IPS DF 19.7 (cell line): ENCODE measurements around the gene DOHH.
"Not testable (repeated sequence)": the region's sequence is repeated elsewhere in the genome, so short reads cannot be mapped to it uniquely, and the experiment has no call there.

Experiments used
- DNase-seq: peaks from one replicate; pipeline ENCODE4 v3.0.0-alpha.2; 2013; ENCODE audit warnings: low read depth, low spot score

The DOHH gene

DNA sequence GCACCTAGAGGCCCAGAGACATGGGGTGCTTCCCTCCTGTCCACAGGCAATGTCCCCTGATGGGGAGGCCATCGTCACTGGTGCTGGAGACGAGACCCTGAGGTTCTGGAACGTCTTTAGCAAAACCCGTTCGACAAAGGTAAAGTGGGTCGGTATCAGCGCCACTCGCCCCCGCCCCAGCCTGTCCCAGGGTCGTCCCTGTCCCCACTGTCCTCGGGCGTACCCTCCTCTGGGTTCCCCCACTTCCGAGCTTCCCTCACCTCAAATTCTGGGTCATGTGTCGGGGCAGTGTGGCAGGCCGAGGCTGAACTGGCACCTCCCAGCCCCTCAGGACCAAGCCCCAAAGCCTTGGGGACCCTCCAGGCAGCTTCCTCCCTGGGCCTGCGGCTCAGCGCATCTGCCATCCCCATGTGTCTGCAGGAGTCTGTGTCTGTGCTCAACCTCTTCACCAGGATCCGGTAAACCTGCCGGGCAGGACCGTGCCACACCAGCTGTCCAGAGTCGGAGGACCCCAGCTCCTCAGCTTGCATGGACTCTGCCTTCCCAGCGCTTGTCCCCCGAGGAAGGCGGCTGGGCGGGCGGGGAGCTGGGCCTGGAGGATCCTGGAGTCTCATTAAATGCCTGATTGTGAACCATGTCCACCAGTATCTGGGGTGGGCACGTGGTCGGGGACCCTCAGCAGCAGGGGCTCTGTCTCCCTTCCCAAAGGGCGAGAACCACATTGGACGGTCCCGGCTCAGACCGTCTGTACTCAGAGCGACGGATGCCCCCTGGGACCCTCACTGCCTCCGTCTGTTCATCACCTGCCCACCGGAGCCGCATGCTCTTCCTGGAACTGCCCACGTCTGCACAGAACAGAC, 34.1 kb upstream of the DOHH start:
- DNase-seq: no peak

DNA sequence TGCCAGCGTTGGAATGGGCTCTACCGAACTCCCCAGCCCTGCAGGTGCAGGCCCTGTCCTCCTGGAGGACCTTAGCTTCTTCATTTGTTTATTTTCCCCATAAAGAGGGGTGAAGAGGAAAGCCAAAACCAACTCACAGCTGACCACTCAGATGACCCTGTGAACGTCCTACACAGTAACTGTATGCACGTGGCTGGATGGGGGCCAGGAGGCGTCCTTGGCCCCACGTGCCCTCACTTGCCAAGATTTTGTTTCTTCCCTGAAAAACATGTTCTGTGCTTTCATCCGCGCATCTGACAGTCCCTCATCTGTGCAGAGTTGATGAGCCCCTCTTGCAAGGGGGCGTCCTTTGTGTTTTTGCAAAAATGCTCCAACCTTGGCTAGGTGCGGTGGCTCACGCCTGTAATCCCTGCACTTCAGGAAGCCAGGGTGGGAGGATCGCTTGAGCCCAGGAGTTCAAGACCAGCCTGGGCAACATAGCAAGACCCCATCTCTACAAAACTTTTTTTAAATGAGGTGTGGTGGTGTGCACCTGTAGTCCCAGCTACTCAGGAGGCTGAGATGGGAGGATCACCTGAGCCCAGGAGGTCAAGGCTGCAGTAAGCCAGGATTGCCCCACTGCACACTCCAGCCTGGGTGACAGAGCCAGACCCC, 33.2 kb upstream of the DOHH start:
- DNase-seq: no peak

DNA sequence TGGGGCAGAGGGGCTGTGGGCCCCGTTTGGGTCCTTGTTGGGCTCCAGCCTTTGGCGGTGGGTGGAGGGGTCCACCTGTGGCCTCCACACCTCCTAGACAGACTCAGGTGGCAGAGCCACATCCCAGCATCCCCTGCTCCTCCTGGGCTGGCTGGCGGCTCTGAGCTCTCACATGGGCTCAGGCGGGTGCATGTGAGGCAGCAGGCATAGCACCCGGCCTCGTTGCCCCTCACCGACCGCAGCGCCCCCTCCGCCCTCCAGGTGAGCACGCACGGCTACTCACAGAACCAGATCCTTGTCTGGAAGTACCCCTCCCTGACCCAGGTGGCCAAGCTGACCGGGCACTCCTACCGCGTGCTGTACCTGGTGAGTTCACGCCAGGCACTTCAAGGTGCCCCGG, 32.6 kb upstream of the DOHH start:
- DNase-seq: no peak

DNA sequence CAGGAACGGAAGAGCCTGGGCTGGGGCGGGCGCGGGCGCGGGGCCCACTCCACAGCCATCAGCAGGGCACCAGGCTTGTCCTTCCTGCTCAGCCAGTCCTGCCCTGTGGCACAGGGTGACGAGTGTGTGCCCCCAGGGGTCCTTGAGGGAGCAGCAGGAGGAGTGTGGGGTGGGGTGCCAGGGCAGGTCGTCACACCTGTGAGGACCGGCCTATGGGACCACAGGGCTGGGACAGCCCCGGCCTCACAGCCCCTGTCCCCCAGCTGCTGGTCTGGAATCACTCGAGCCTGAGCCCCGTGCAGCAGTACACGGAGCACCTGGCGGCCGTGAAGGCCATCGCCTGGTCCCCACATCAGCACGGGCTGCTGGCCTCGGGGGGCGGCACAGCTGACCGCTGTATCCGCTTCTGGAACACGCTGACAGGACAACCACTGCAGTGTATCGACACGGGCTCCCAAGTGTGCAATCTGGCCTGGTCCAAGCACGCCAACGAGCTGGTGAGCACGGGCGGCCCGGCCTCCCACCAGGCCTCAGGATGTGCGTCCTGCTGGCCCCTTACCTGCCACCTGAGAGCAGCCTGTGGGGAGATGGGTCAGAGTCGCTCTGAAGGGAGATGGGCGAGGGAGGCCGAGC, 31.8 kb upstream of the DOHH start:
- DNase-seq: no peak

DNA sequence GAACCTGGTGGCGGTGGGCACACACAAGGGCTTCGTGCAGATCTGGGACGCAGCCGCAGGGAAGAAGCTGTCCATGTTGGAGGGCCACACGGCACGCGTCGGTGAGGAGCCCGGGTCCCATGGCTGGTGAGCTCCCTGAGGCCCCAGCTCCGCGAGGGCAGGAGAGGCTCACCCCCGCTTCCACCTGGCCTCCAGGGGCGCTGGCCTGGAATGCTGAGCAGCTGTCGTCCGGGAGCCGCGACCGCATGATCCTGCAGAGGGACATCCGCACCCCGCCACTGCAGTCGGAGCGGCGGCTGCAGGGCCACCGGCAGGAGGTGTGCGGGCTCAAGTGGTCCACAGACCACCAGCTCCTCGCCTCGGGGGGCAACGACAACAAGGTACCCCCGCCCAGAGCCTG, 31.2 kb upstream of the DOHH start:
- no peak for DNase-seq

DNA sequence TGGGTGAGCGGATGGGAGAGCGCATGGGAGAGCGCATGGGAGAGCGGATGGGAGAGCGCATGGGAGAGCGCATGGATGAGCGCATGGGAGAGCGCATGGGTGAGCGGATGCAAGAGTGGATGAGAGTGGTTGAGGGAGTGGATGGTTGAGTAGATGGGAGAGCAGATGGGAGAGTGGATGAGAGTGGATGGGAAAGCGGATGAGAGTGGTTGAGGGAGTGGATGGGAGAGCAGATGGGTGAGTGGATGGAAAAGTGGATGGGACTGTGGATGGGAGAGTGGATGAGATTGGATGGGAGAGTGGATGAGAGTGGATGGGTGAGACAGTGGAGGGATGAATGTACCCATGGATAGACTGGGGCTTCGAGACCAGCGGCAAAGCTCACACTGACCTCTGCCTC, 29.9 kb upstream of the DOHH start:
- DNase-seq: no peak

DNA sequence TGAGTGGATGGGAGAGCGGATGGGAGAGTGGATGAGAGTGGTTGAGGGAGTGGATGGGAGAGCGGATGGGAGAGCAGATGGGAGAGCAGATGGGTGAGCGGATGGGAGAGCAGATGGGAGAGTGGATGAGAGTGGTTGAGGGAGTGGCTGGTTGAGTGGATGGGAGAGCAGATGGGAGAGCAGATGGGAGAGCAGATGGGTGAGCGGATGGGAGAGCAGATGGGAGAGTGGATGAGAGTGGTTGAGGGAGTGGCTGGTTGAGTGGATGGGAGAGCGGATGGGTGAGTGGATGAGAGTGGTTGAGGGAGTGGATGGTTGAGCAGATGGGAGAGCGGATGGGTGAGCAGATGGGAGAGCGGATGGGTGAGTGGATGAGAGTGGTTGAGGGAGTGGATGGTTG, 28.8 kb upstream of the DOHH start:
- not testable (repeated sequence) for DNase-seq

DNA sequence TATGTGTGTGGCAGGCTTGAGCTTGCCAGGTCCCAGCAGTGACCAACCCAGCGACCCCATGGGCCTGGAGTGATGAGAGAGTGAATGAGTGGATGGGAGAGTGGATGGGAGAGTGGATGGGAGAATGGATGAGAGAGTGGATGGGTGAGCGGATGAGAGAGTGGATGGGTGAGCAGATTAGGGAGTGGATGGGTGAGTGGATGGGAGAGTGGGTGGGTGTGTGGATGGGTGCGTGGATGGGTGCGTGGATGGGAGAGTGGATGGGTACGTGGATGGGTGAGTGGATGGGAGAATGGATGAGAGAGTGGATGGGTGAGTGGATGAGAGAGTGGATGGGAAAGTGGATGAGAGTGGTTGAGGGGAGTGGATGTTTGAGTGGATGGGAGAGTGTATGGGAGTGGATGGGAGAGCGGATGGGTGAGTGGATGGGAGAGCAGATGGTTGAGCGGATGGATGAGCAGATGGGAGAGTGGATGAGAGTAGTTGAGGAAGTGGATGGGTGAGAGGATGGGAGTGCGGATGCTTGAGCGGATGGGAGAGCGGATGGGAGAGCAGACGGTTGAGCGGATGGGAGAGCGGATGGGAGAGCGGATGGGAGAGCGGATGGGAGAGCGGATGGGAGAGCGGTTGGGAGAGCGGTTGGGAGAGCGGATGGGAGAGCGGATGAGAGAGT, 28.2 kb upstream of the DOHH start:
- DNase-seq: no peak

DNA sequence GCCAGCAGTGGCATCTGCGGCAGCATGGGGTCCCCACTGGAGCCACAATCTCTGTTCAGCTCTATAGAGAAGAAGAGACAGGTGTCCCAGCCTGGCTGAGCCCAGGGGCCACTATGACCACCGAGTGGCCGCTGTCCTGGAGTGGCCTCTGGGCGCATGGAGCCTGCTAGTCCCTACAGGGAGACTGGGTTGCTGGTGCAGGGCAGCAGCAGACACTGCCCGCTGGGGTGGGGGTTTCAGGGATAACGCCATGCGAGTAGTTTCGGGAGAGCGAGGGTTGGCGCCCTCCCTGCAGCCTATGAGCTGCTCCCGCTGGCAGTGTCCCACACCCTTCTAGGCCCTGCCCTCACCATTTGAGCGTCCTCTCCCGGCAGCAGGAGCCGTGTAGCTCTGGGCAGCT, 27.6 kb upstream of the DOHH start:
- DNase-seq: no peak

DNA sequence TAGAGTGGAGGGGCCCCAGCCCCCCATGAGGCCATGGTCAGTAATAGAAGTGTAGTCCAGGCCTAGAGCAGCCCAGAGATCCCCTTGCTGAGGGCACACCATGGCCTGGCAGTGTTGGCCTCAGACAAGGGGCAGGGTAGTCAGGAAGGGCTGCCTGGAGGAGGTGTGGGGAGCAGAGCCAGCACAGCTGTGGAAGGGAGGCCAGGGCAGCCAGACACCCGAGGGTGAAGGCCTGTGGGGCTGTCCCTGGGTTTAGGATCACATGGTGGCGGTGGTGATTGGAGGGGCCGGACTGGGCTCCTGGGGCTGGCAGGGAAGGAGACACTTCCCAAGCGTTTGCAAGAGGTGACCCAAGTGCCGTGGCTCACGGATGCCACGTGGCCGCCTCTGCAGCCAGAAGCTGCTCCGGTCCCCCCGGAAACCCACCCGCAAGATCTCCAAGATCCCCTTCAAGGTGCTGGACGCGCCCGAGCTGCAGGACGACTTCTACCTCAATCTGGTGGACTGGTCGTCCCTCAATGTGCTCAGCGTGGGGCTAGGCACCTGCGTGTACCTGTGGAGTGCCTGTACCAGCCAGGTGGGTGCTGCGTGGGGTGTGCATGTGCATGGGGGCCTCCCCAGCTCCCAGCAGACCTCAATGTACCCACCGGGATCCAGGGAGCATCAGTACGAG, 26.9 kb upstream of the DOHH start:
- DNase-seq: no peak

DNA sequence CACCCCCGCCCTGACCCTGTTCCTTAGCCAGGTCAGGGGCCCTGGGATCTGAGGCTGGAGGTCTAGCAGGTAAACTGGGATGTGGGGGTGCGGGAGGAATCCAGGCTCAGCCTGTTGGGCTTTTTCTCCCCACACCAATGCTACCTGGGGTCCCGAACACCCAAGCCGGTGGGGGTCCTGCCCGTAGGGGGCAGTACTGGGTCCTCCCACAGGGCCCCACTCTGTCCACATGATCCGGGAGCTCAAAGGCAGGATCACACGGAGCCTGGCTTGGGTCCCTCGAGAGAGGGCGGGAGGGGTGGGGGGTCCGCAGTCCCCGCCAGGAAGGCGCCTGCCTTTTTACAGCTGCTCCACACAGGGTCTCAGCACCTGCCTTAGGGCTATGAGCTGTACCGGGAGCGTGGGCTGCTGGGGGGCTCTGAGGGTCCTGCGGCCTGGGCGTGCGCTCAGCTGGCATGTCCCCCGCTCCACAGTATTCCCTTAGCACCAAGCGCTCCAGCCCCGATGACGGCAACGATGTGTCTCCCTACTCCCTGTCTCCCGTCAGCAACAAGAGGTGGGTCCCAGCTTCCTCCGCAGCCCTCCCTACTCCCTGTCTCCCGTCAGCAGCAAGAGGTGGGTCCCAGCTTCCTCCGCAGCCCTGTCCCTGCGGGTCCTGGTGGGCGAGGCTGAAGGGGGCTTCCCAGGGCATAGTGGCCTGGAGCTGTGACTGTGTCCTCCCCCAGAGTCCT, 26.2 kb upstream of the DOHH start:
- no peak for DNase-seq

DNA sequence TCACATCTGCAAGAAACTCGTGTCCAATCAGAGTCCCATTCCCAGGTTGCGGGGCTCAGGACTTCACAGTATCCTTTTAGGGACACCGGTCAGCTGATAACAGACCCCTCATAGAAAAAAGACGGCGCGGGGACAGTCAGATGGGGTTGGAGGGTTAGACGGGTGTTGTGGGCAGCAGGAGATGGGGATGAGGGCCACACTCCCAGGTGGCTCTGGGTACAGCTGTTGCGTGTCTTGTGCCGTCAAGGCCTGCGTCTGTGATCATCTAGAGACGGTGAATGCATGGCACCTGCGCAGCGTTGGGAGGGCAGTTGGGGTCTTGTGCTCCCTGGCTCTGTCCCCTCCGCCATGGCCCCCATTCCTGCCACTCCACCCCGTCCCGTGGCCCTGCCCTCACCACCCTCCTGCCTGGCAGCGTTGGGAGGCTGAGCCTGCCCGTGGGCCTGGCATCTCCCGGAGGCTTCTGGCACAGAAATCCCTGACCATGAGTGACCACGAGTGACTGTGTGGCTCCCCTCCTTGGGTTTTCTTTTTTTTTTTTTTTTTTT, 24.5 kb upstream of the DOHH start:
- no peak for DNase-seq

DNA sequence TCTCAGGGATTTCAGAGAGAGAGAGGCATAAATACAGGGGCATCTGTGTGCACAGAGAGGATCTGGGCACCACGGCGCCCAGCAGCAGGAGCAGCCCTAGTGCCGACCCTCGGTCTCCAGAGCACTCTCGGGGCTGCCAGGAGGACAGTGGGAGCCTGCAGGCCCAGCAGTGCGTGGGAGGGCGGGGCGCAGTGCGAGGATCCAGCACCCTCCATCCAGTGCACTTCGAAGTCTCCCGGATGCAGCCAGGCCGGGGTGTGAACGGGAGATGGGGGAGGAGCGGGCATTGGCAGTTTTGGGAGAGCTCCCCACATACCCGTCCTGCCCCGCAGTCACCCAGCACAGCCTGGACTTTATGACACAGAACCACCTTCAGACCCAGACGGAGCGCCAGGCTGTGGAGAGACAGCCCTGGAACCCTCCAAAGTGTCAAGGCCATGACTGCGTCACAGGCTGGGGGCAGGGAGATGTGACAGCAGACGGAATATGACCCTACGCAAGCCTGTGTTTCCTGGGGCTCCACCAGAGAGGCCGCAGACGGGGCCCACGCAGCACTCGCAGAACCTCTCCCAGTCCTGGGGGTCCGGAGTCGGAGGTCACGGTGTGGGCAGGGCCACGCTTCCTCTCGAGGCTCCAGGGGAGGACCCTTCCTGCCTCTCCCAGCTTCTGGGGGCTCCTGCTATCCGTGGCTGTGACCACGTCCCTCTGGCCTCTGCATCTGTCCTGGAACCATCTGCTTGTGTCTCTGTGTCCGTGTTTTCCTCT, 23.8 kb upstream of the DOHH start:
- no peak for DNase-seq

DNA sequence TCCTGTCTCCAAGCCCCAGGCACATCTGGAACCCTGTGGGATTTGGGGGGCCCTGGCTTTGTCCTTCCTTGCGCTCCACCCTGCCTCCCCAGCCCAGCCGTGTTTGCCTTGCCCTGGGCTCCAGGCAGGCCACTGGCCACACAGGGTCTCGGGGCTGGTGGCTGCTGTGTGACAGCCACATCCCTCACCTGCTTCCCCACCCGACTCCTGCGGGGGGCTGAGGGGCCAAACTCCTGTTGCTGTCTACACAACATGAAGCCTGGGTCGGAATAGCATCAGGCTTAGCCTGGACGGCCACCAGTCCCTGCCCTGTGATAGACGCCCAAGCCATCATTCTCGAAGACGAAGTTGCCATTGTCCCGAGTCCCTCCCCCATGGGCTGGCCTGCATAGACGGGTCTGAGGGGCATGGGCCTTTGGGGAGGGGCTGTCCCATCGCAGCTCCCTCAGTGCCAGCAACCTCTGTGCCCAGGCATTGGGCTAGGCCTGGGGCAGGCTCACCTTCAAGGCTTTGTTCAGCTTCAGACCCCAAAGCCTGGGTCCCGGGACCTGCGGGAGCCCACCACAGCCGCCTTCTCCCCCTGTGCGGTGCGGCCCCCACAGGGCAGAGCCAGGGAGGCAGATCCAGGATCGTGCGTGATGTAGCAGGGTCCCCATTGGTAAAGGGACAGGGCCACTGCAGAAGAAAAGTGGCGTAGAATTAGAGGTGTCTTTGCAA, 23.0 kb upstream of the DOHH start:
- DNase-seq: no peak

DNA sequence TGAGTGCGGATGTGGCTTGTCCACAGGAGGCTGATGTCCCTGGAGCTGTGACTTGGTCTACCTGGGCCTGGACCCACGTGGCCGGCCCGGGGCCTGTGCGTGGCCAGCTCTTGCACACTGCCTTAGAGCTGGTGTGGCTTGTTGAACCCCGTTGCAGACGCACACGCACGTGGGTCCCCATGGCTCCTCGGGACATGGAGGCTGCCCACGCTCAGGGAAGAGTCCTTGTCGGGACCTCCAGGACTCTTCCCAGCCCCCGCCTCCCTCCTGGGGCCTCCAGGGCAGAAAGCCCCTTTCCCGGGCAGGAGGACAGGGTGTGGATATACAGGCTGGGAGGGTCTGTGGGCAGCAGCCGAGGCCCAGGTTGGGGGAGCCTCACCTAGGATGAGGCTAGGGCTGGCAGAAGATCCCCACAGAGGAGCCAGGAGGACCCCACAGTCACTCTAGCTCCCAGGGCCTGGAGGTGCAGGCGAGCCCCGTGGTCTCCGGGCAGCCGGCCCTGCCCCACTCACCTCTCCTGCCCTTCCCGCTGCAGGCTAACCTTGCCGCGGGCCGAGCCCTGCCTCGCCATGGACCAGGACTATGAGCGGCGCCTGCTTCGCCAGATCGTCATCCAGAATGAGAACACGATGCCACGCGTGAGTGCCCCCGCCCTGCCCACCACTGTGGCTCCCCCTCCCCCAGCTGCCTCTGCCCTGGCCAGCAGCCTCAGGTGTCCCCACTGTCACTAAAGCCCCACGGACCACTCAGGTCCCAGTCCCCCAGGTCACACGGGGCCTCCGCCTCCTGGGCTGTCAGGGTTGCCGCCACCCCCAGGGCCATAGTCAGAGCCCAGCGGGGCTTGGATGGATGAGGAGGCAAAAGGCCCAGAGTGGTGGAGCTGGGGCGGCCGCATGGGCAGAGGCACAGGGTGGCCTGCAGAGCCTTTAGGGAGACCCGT, 22.2 kb upstream of the DOHH start:
- no peak for DNase-seq

DNA sequence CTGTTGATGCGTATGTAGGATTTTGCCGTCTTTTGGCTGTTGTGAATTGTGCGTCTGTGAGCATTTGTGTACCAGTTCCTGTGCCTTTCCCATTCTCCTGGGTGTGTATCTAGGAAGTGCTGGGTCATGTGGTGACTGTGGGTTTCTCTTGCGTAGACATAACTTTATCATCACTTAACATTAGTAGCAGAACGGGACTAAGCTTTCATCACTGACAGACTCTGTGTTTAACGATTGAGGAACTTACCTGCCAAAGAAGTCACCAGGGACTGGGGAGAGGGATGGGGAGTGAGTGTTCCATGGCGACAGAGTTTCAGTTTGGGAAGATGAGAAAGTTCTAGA, 20.6 kb upstream of the DOHH start:
- no peak for DNase-seq

DNA sequence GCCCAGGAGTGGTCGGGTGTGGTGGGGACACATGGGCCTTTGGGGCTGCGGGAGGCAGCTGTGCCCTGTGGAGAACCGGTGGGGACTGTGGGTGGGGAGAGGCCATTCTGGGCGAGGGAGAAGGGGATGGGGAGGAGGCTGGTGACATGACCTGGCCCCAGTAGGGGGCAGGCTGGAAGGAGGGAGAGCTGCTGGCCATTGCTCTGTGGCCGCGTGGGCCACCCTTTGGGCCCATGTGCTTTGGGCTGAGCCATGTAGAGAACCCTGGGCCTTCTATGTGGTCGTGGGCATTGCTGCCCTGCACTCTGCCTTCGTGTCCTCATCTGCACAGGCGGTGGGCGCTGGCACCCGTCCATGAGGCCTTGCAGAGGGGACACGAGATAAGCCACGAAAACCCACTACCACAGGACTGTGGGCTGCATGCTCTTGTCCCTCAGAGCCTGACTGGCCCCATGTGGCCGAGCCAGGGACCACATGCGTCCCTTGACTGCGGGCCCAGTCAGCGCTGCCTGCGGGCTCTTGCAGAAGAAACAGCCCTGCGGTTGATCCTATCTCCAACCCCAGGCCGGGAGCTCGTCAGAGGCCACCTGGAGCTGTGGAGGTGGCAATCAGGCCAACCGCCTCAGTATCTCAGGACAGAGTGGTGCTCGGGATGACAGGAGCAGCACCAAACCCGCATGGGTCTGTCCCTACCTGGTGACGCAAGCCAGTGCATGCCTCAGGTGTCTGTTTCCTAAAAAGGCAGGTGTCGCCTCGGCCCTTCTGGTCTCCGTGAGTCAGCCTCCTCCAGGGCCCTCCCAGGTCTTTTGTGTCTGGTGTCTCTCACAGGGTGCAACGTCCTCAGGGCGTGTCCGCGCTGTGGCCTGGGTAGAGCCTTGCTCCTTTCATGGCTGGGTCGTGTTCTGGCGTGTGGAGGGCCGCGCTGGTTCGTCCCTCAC, 20.0 kb upstream of the DOHH start:
- no peak for DNase-seq
